ENCODE measurements around the gene KCND3. TPM values are rescaled to one million over a fixed set of nuclear protein-coding genes. Genes with fewer than 3 reads are reported as not detected.

Gene KCND3
- total RNA-seq, 1 experiment from 2014 or later, result 0.15 TPM

DNA sequence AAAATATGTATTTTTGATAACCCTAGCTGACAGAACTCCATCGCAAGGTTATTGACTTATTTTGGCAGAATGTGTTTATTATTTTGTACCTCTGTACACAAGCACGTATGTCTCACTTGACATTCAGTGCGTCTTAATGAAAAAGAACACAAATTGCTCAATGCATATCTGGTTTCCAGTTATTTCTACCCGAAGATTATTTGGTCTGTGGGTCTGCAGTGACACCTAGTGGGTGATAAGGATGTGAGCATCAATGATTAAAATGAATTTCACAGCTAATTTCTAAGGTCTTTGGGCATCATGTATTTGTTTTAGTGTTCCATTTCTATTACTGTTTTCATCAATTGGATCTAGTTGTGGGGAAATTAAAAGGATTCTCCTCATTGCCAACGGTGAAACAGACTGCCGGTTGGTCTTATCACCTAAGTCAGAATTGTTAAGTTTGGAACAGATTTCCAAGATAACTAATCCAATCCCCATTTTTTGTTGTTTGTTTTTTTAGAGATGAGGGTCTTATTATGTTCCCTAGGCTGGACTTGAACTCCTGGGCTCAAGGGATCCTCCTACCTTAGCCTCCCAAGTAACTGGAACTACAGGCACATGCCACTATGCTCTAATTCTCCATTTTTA lies 219.8 kb downstream of the KCND3 start:
- DNase-seq, result no peak
- H3K9ac ChIP-seq (ENCODE audit: extremely low read depth, insufficient read length, low read length), result no peak overlapping the region
- peak; percentile 79 for TF ChIP-seq CTCF (conservative IDR thresholded peaks at IDR 0.05)

More for the DNA sequence above, 219.8 kb downstream of the KCND3 start:
- no peak overlapping the region for H4K91ac ChIP-seq (ENCODE audit: insufficient read length, low read depth, low read length)
- no peak overlapping the region for H3K4ac ChIP-seq (ENCODE audit: low read depth, low read length)
- no peak overlapping the region for H2BK120ac ChIP-seq (ENCODE audit: low read depth, low read length, poor library complexity, severe bottlenecking)
- no peak overlapping the region for H4K8ac ChIP-seq (replicated peaks; ENCODE audit: insufficient read length, low read depth, low read length)
- no peak overlapping the region for H3K14ac ChIP-seq (ENCODE audit: insufficient read depth, low read length)
- no peaks in the 10 kb centered on the region for H4K20me1 ChIP-seq (ENCODE audit: control insufficient read depth, insufficient read depth, insufficient read length)
- no peaks in the 10 kb centered on the region; the same call in 1 of the 2 replicates for H3K27me3 ChIP-seq (ENCODE audit: insufficient read depth, low read length)
- H2BK12ac ChIP-seq (ENCODE audit: insufficient read length, low read depth, low read length), result no peak overlapping the region
- H3K56ac ChIP-seq (ENCODE audit: insufficient read length, low read depth, low read length), result no peak overlapping the region
- no peak overlapping the region for H2AK5ac ChIP-seq (ENCODE audit: insufficient read length, low read length)
- no peak overlapping the region for H2AFZ ChIP-seq (ENCODE audit: low read length)
- H2BK5ac ChIP-seq (ENCODE audit: insufficient read length, low read length), result no peak overlapping the region
- H2BK20ac ChIP-seq (ENCODE audit: low read depth, low read length, poor library complexity, severe bottlenecking), result no peak overlapping the region
- no peak overlapping the region for H2BK15ac ChIP-seq (ENCODE audit: low read depth, low read length)
- H3K4me1 ChIP-seq (ENCODE audit: insufficient read depth, low read length), result no peaks in the 10 kb centered on the region
- H3K4me3 Mint-ChIP-seq, result no peak overlapping the region
- no peak overlapping the region for H3K18ac ChIP-seq (ENCODE audit: insufficient read length, low read depth, low read length)
- H3K27ac ChIP-seq (ENCODE audit: insufficient read length, low read depth, low read length), result no peak overlapping the region
- no peaks in the 10 kb centered on the region for H3K23me2 ChIP-seq (ENCODE audit: insufficient read length, low read depth, low read length, poor library complexity, severe bottlenecking)
- H3K4me2 ChIP-seq (ENCODE audit: insufficient read depth, insufficient read length, low read length), result no peak overlapping the region
- H3K79me1 ChIP-seq (ENCODE audit: insufficient read depth, low read depth, low read length, poor library complexity, severe bottlenecking), result no peaks in the 10 kb centered on the region
- H3K36me3 Mint-ChIP-seq (ENCODE audit: insufficient read depth in 1 of 3, low read depth in 3 of 3), result peaks cover 11 to 32% (median 30%) of the 10 kb centered on the region in 3 experiments; a peak in 5 of 7 replicates
- H3K23ac ChIP-seq (ENCODE audit: insufficient read length, low read depth, low read length), result no peak overlapping the region
- H3K9me3 Mint-ChIP-seq, result no peaks in the 10 kb centered on the region
- WGBS (ENCODE audit: extremely low coverage, insufficient read length, low lambda C conversion rate), result no CpG with 5 or more reads among the region's 6 CpGs
- no peak overlapping the region for H3T11ph ChIP-seq (ENCODE audit: low read length)
- no peaks in the 10 kb centered on the region for H3K4me1 Mint-ChIP-seq
- H3K9me3 ChIP-seq (ENCODE audit: control insufficient read depth, low read depth, low read length), result no peaks in the 10 kb centered on the region
- H4K5ac ChIP-seq (ENCODE audit: insufficient read length, low read depth, low read length), result no peak overlapping the region
- no peaks in the 10 kb centered on the region for H3K79me2 ChIP-seq (ENCODE audit: insufficient read depth, low read length)
- no peak overlapping the region; a peak in 1 of 7 replicates for H3K27ac Mint-ChIP-seq
- no peaks in the 10 kb centered on the region for H3K27me3 Mint-ChIP-seq (ENCODE audit: low read depth)

All from H9 (cell line).